Peyer's patch (tissue), 4 donors: ENCODE measurements around the gene GPR61. TPM values are rescaled to one million over a fixed set of nuclear protein-coding genes. Genes with fewer than 3 reads are reported as not detected.

Source experiments
- DNase-seq, 3 donors: peaks; one replicate each; pipeline ENCODE4 v3.0.0-alpha.2; 2017 to 2019
- H3K27ac ChIP-seq, 4 donors: fragments of 200-600 bp; sonication (generic); one replicate each; pipeline ENCODE4 v1.5.1; 2016 to 2019
- H3K27me3 ChIP-seq, 2 donors: fragments of 200-600 bp; sonication (generic); one replicate each; pipeline ENCODE4 v1.5.1; 2019
- H3K36me3 ChIP-seq, 3 donors: fragments of 200-600 bp; sonication (generic); one replicate each; pipeline ENCODE4 v1.5.1; 2016 to 2019
- H3K4me1 ChIP-seq, 4 donors: fragments of 200-600 bp; sonication (generic); one replicate each; pipeline ENCODE4 v1.5.1; 2016 to 2019
- H3K4me3 ChIP-seq, 4 donors: fragments of 200-600 bp; sonication (generic); 1 replicate in 3 of 4; 2 replicates in 1 of 4; pipeline ENCODE4 v1.5.1; 2016 to 2019; ENCODE audit warnings: mild to moderate bottlenecking in 1 of 4
- H3K9me3 ChIP-seq, 4 donors: fragments of 200-600 bp; sonication (generic); one replicate each; pipeline ENCODE4 v1.5.1; 2016 to 2019; ENCODE audit warnings: mild to moderate bottlenecking in 1 of 4
- CTCF ChIP-seq, 6 experiments: fragments of 450-650 bp in 4 of 6; fragments of 200-600 bp in 2 of 6; sonication (generic) in 1 of 6; IDR thresholded peaks; one replicate each; pipeline ENCODE4 v1.5.1; 2017 to 2019; ENCODE audit warnings: antibody characterized with exemption in 6 of 6, mild to moderate bottlenecking in 3 of 6, moderate library complexity in 1 of 6
- POLR2A ChIP-seq, 2 donors: fragments of 450-650 bp; IDR thresholded peaks; one replicate each; pipeline ENCODE4 v1.5.1; 2017; ENCODE audit warnings: antibody characterized with exemption in 2 of 2, mild to moderate bottlenecking in 2 of 2, moderate library complexity in 2 of 2
- total RNA-seq, 4 donors: library from RNA; depleted of rRNA; stranded (reverse); fragments of >200 nt; gene quantifications; one replicate each; pipeline ENCODE4 v1.1.0, GENCODE V29; 2016

GPR61 gene
- total RNA-seq, 4 donors from 2014 or later = 0.40 TPM; not detected in 3

DNA sequence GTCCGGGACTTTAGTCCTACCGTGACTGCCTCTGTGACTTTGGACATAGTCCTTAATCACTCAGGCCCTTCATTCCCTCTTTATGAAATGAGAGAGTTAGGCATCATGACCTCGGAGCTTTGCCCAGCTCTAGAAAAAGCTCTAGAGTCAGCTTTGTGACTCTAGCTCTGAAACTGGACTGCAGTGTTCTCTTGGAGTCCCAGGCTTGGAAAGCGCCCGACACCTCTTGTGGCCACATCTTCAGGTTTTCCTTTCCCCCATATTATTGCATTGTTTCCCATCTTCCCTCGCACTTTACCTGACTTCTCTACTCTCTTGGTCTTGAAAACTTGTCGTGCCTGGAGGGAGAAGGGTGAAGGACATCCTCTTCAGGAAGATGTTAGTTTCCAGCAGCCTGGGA is 17.6 kb upstream of the GPR61 start:
- DNase-seq = no peak
- Histone ChIP-seq H3K27me3 (no peaks in the 10 kb centered on the region), H3K9me3 (no peaks in the 10 kb centered on the region), H3K4me3 (no peak overlapping the region), H3K27ac (no peak overlapping the region), H3K4me1 (peaks cover 0 to 4% (median 0%) of the 10 kb centered on the region in 4 donors), H3K36me3 (no peaks in the 10 kb centered on the region)
- TF ChIP-seq CTCF (IDR thresholded peaks at IDR 0.05) = no peak
- TF ChIP-seq POLR2A (IDR thresholded peaks at IDR 0.05) = no peak

DNA sequence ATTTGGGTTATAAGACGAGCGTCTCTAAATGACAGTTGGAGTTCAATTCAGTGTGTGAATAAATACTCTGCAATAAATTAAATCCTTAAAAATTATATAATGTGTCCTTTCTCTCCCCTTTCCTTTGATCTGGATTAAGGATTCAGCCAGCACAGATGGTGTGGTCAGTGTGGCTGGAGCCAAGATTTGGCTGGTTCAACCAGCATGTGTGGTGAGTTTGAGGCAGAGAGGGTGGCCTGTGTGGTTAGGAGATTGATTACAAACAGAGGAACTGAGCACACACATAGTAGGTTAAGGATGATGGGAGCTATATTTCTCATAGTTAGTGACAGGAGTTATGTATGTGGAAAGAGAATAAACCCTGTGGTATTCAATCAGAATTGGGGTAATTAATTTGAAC is 16.0 kb upstream of the GPR61 start:
- Histone ChIP-seq H3K27me3 (no peaks in the 10 kb centered on the region), H3K4me1 (no peaks in the 10 kb centered on the region), H3K9me3 (no peaks in the 10 kb centered on the region), H3K27ac (no peak overlapping the region), H3K36me3 (no peaks in the 10 kb centered on the region), H3K4me3 (no peak overlapping the region)
- DNase-seq = no peak
- TF ChIP-seq POLR2A (IDR thresholded peaks at IDR 0.05) = no peak
- no peak for TF ChIP-seq CTCF (IDR thresholded peaks at IDR 0.05)

- TF ChIP-seq POLR2A (IDR thresholded peaks at IDR 0.05) = no peak
- no peak for TF ChIP-seq CTCF (IDR thresholded peaks at IDR 0.05)
- Histone ChIP-seq H3K27me3 (no peaks in the 10 kb centered on the region), H3K4me3 (no peak overlapping the region), H3K4me1 (peaks cover 0 to 4% (median 1%) of the 10 kb centered on the region in 4 donors), H3K9me3 (no peaks in the 10 kb centered on the region), H3K36me3 (no peaks in the 10 kb centered on the region), H3K27ac (no peak overlapping the region)
- DNase-seq = no peak
Measured at GRCh38 chr1:109527098-109527811, 12.4 kb upstream of the GPR61 start.

- no peak for TF ChIP-seq POLR2A (IDR thresholded peaks at IDR 0.05)
- TF ChIP-seq CTCF (IDR thresholded peaks at IDR 0.05) = no peak
Measured at GRCh38 chr1:109527846-109528695, 11.6 kb upstream of the GPR61 start.

DNA sequence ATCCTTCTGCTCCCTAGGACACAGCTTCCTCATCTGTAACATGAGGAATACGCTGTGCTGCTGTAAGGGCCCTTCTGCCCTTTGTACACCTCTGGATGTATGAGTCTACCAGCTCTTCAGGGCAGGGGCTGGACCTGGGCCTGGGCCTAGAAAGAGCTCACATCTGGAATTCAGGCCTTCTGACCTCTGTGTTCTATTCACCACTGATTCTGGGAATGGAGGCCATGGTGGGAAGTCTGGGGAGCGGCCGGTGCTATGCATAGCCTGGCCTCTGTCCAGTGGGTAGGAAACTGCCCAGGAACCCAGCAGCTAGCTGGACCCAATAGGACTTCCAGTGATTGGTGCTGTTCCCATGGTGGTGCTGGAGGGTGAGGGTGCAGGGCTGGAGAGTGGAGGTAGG is 11.0 kb upstream of the GPR61 start:
- H3K9me3 ChIP-seq = no peaks in the 10 kb centered on the region
- H3K27me3 ChIP-seq = no peaks in the 10 kb centered on the region
- H3K4me1 ChIP-seq = peaks cover 0 to 10% (median 6%) of the 10 kb centered on the region in 4 donors
- H3K36me3 ChIP-seq = no peaks in the 10 kb centered on the region
- TF ChIP-seq CTCF (IDR thresholded peaks at IDR 0.05) (no peak), POLR2A (IDR thresholded peaks at IDR 0.05) (no peak)
- no peak overlapping the region for H3K4me3 ChIP-seq
- DNase-seq = no peak
- no peak overlapping the region for H3K27ac ChIP-seq

More at GRCh38 chr1:109527846-109528695, 11.6 kb upstream of the GPR61 start:
- Histone ChIP-seq H3K4me3 (no peak overlapping the region), H3K9me3 (no peaks in the 10 kb centered on the region), H3K4me1 (peaks cover 0 to 10% (median 6%) of the 10 kb centered on the region in 4 donors), H3K27ac (no peak overlapping the region), H3K27me3 (no peaks in the 10 kb centered on the region), H3K36me3 (no peaks in the 10 kb centered on the region)
- DNase-seq = no peak
